HG02798 (cell line): ENCODE results near the gene POU6F1.
A peak's percentile ranks its signal among the peaks of the same experiment; 100 is the strongest.

Experiments
- ATAC-seq: cut with Tn5 transposase; IDR thresholded peaks from one replicate; pipeline ENCODE4 v1.9.1; 2021; ENCODE audit warnings: mild to moderate bottlenecking; ENCODE audit not compliant: unreplicated experiment, poor library complexity

The POU6F1 gene

GRCh38 chr12:51200156-51200555 lies 17.7 kb downstream of the POU6F1 start:
- ATAC-seq = no peak

GRCh38 chr12:51199366-51199945 lies 18.4 kb downstream of the POU6F1 start:
- ATAC-seq = no peak

- no peak for ATAC-seq
These were observed 19.1 kb downstream of the POU6F1 start for GRCh38 chr12:51198568-51199365.

- no peak for ATAC-seq
These were observed 19.9 kb downstream of the POU6F1 start for GRCh38 chr12:51197736-51198567.

GRCh38 chr12:51196547-51196946 lies 21.3 kb downstream of the POU6F1 start:
- no peak for ATAC-seq

GRCh38 chr12:51195841-51196240 lies 22.0 kb downstream of the POU6F1 start:
- no peak for ATAC-seq

GRCh38 chr12:51192284-51192671 lies 25.6 kb downstream of the POU6F1 start:
- no peak for ATAC-seq

GRCh38 chr12:51191516-51192283 lies 26.2 kb downstream of the POU6F1 start:
- no peak for ATAC-seq

GRCh38 chr12:51190820-51191219 lies 27.0 kb downstream of the POU6F1 start:
- no peak for ATAC-seq

GRCh38 chr12:51189790-51190355 lies 28.0 kb downstream of the POU6F1 start:
- no peak for ATAC-seq

- ATAC-seq = peak; percentile 58
These were observed 29.4 kb downstream of the POU6F1 start for GRCh38 chr12:51188359-51189051.

GRCh38 chr12:51187370-51187987 lies 30.4 kb downstream of the POU6F1 start:
- ATAC-seq = no peak

- ATAC-seq = no peak
These were observed 31.3 kb downstream of the POU6F1 start for GRCh38 chr12:51186465-51187085.

GRCh38 chr12:51185171-51185717 lies 32.6 kb downstream of the POU6F1 start:
- ATAC-seq = no peak

- no peak for ATAC-seq
These were observed 34.0 kb downstream of the POU6F1 start for GRCh38 chr12:51183816-51184215.

GRCh38 chr12:51183349-51183748 lies 34.5 kb downstream of the POU6F1 start:
- no peak for ATAC-seq

- no peak for ATAC-seq
These were observed 36.3 kb downstream of the POU6F1 start for GRCh38 chr12:51181558-51181957.

- ATAC-seq = no peak
These were observed 40.0 kb downstream of the POU6F1 start for GRCh38 chr12:51177897-51178296.
